ENCODE measurements around the gene ERN1. TPM values are rescaled to one million over a fixed set of nuclear protein-coding genes. Genes with fewer than 3 reads are reported as not detected.

The ERN1 gene
- total RNA-seq, 4 donors from 2014 or later: 8.4 to 12.8 (median 12.1) TPM

GRCh38 chr17:64087252-64088005 lies 42.5 kb downstream of the ERN1 start:
- no peak overlapping the region for H3K4me3 ChIP-seq
- H3K36me3 ChIP-seq: peaks cover 0 to 9% of the 10 kb centered on the region in 2 donors
- ATAC-seq: no peak
- H3K4me1 ChIP-seq: peaks cover 0 to 16% (median 0%) of the 10 kb centered on the region in 3 donors
- 80 to 94% methylated on average over 4 of the region's 4 CpGs for WGBS, 2 donors (ENCODE audit: low coverage in 1 of 2)
- TF ChIP-seq EP300 (IDR thresholded peaks at IDR 0.05): no peak
- H3K27ac ChIP-seq: no peak overlapping the region
- H3K9me3 ChIP-seq: no peaks in the 10 kb centered on the region
- no peaks in the 10 kb centered on the region for H3K27me3 ChIP-seq

GRCh38 chr17:64085650-64086005 lies 44.3 kb downstream of the ERN1 start:
- 76% methylated on average over 2 of the region's 2 CpGs; no CpG with 5 or more reads in 1 of the 2 donors for WGBS, 2 donors (ENCODE audit: low coverage in 1 of 2)
- Histone ChIP-seq H3K4me3 (no peak overlapping the region), H3K27ac (no peak overlapping the region), H3K27me3 (no peaks in the 10 kb centered on the region), H3K36me3 (no peaks in the 10 kb centered on the region), H3K4me1 (peaks cover 0 to 14% (median 0%) of the 10 kb centered on the region in 3 donors), H3K9me3 (no peaks in the 10 kb centered on the region)
- no peak for ATAC-seq
- TF ChIP-seq POLR2A (IDR thresholded peaks at IDR 0.05) (no peak), POLR2AphosphoS5 (IDR thresholded peaks at IDR 0.05) (no peak)

GRCh38 chr17:64084940-64085649 lies 44.8 kb downstream of the ERN1 start:
- no peaks in the 10 kb centered on the region for H3K27me3 ChIP-seq
- H3K27ac ChIP-seq: no peak overlapping the region
- ATAC-seq: no peak
- TF ChIP-seq POLR2AphosphoS5 (IDR thresholded peaks at IDR 0.05) (no peak), EP300 (IDR thresholded peaks at IDR 0.05) (no peak), CTCF (IDR thresholded peaks at IDR 0.05) (no peak), POLR2A (IDR thresholded peaks at IDR 0.05) (no peak)
- no peaks in the 10 kb centered on the region for H3K9me3 ChIP-seq
- whole genome bisulfite sequencing, 2 donors (ENCODE audit: low coverage in 1 of 2): 64 to 70% methylated on average over 5 to 8 of the region's 8 CpGs
- peaks cover 0 to 14% (median 0%) of the 10 kb centered on the region in 3 donors for H3K4me1 ChIP-seq
- no peak overlapping the region for H3K4me3 ChIP-seq
- H3K36me3 ChIP-seq: no peaks in the 10 kb centered on the region

- Histone ChIP-seq H3K27ac (no peak overlapping the region), H3K4me1 (peaks cover 0 to 14% (median 0%) of the 10 kb centered on the region in 3 donors), H3K9me3 (no peaks in the 10 kb centered on the region), H3K27me3 (no peaks in the 10 kb centered on the region), H3K4me3 (no peak overlapping the region), H3K36me3 (peaks cover 0 to 6% of the 10 kb centered on the region in 2 donors)
- no peak for ATAC-seq
- TF ChIP-seq CTCF (IDR thresholded peaks at IDR 0.05) (no peak), EP300 (IDR thresholded peaks at IDR 0.05) (no peak), POLR2AphosphoS5 (IDR thresholded peaks at IDR 0.05) (no peak), POLR2A (IDR thresholded peaks at IDR 0.05) (no peak)
- 65 to 83% methylated on average over 10 of the region's 10 CpGs for WGBS, 2 donors (ENCODE audit: low coverage in 1 of 2)
These were observed 45.6 kb downstream of the ERN1 start for GRCh38 chr17:64084086-64084939.

GRCh38 chr17:64083563-64084085 lies 46.3 kb downstream of the ERN1 start:
- ATAC-seq: no peak
- Histone ChIP-seq H3K9me3 (no peaks in the 10 kb centered on the region), H3K27ac (no peak overlapping the region), H3K27me3 (no peaks in the 10 kb centered on the region), H3K4me1 (peaks cover 0 to 14% (median 0%) of the 10 kb centered on the region in 3 donors), H3K4me3 (no peak overlapping the region), H3K36me3 (peaks cover 0 to 13% of the 10 kb centered on the region in 2 donors)
- TF ChIP-seq POLR2A (IDR thresholded peaks at IDR 0.05) (no peak), CTCF (IDR thresholded peaks at IDR 0.05) (no peak), EP300 (IDR thresholded peaks at IDR 0.05) (no peak), POLR2AphosphoS5 (IDR thresholded peaks at IDR 0.05) (no peak)
- WGBS, 2 donors (ENCODE audit: low coverage in 1 of 2): 67 to 80% methylated on average over 1 to 3 of the region's 4 CpGs

All from gastroesophageal sphincter (tissue), 4 donors.